ENCODE data around the gene NFKB2. TPM values are rescaled to one million over a fixed set of nuclear protein-coding genes. Genes with fewer than 3 reads are reported as not detected.

The NFKB2 gene
- total RNA-seq, 1 donor from 2014 or later, result 20.5 TPM

DNA sequence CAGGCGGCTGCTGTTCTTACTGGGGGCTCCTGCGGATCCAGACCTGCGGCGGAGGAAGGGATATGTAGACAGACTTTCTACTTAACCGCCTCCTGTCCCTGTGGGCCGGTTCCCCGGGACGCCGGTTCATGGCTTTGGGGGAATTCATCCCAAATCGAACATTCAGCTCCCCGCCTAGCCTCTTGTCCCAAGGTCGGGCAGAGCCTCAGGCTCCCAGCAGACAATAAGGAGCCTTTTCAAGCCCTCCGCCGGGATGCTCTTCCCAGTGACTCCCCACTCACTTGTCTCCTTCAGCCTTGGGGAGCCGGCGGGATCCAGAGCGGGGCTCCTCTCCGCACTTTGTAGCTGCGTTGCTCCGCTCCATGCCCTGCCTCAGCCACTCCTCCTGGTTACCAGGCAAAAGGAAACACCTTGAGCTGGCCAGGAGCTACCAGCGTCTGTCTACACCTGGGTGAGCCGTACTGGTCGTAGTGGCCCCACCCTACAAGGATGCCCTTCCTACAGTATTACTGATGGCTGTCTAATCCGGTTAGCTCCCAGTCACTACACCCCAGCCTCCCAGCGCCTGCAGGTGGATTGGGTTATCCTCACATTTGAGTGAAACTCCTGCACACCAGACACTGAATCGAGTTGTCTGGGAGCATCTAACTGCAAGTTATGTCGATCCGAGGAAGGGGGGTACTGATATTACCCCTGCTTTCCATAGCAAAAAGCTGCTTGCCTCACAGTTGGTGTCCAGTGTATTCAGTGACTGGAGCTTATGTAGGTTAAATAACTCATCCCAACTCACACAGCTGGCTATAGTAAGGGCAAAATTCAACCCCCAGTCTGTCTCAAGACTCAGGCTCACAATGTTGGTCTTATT, 55.8 kb downstream of the NFKB2 start, which contains the start of gene C10orf95:
Gene C10orf95, minus strand, starts transcription at position 439 of the 865 bp plus-strand sequence. CDS start 450 bp downstream, outside the sequence.
- DNase-seq, result no peak

Small RNAs within 50 kb of the gene (small RNA-seq; reads per million reads assigned to genes)
- gene MIR146B (ENCODE audit: low replicate concordance), result 665 reads per million, percentile 98 among the genes with 10 or more reads in this experiment

Other genes starting within 250 kb of the NFKB2 start
- gene NOLC1, start 243.3 kb upstream of the NFKB2 start, total RNA-seq, result 33.0 TPM
- gene ELOVL3, start 169.4 kb upstream of the NFKB2 start, total RNA-seq, result 33.1 TPM
- gene PITX3, start 154.2 kb upstream of the NFKB2 start, total RNA-seq, result 0.39 TPM
- gene GBF1, start 150.2 kb upstream of the NFKB2 start, total RNA-seq, result 22.8 TPM
- 7.5 TPM for gene PSD, start 23.1 kb downstream of the NFKB2 start, total RNA-seq
- 4.2 TPM for gene FBXL15, start 25.1 kb downstream of the NFKB2 start, total RNA-seq
- 29.0 TPM for gene CUEDC2, start 36.9 kb downstream of the NFKB2 start, total RNA-seq
- 0.39 TPM for gene C10orf95, start 55.8 kb downstream of the NFKB2 start, total RNA-seq
- gene ACTR1A, start 107.0 kb downstream of the NFKB2 start, total RNA-seq, result 49.9 TPM
- 7.4 TPM for gene SUFU, start 108.3 kb downstream of the NFKB2 start, total RNA-seq
- gene TRIM8, start 248.8 kb downstream of the NFKB2 start, total RNA-seq, result 49.2 TPM